HEK293 (cell line): Measurements from ENCODE around the gene TUBD1.

ENCODE experiments used
- PBX3 ChIP-seq: sonication (generic); formaldehyde crosslinking; IDR thresholded peaks from 2 replicates; pipeline ENCODE4 v1.8.1; 2022; ENCODE audit warnings: mild to moderate bottlenecking, moderate library complexity, missing genetic modification reagents
- ZNF2 ChIP-seq: fragments of 450-650 bp; formaldehyde crosslinking; IDR thresholded peaks from 2 replicates; pipeline ENCODE4 v1.5.1; 2016; ENCODE audit warnings: missing biosample characterization, missing genetic modification characterization
- ZNF324 ChIP-seq: fragments of 450-650 bp; formaldehyde crosslinking; IDR thresholded peaks from 2 replicates; pipeline ENCODE4 v1.5.1; 2016; ENCODE audit warnings: missing biosample characterization, missing genetic modification characterization
- ZNF433 ChIP-seq: fragments of 450-650 bp; formaldehyde crosslinking; IDR thresholded peaks from 2 replicates; pipeline ENCODE4 v1.5.1; 2016; ENCODE audit warnings: missing biosample characterization, missing genetic modification characterization, low read depth
- ZNF596 ChIP-seq: fragments of 450-650 bp; IDR thresholded peaks from 2 replicates; pipeline ENCODE4 v1.5.0; 2018; ENCODE audit warnings: missing biosample characterization, mild to moderate bottlenecking, missing genetic modification characterization, moderate library complexity
- TF ChIP-seq, protein P1 (sequence below): fragments of 450-650 bp; formaldehyde crosslinking; IDR thresholded peaks from 2 replicates; pipeline ENCODE4 v1.5.1; 2016; ENCODE audit warnings: missing biosample characterization, missing genetic modification characterization
- TF ChIP-seq, protein P2 (sequence below): fragments of 450-650 bp; formaldehyde crosslinking; IDR thresholded peaks from 2 replicates; pipeline ENCODE4 v1.5.1; 2016; ENCODE audit warnings: missing biosample characterization, missing genetic modification characterization
- TF ChIP-seq, protein P3 (sequence below): fragments of 450-650 bp; IDR thresholded peaks from 2 replicates; pipeline ENCODE4 v1.5.1; 2018; ENCODE audit warnings: missing biosample characterization, missing genetic modification characterization

DNA sequence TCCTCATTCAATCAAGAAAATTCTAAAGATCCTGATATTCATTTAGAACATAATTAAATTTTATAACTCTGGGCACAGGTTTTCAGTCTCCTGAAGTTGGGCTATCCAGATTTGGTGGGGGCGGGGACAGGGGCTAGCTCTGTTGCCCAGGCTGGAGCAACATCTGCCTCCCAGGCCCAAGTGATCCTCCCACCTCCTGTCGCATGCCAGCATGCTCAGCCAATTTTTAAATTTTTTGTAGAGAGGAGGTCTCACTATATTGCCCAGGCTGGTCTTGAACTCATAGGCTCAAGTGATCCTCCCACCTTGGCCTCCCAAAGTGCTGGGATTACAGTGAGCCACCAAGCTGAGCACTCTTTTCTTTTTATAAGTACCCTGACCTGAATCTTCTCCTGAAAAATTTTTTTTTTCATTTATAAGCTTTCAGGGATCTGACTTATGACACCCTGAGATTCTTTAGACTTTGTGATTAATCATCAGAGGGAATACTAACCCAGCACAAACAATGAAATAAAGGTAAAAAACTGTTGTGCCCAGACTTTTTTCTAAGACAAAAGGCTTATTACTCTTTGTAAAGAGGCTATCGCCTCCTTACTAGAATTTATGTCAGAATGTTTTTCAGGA lies 62.6 kb downstream of the TUBD1 start:
- TF ChIP-seq, protein P1, sequence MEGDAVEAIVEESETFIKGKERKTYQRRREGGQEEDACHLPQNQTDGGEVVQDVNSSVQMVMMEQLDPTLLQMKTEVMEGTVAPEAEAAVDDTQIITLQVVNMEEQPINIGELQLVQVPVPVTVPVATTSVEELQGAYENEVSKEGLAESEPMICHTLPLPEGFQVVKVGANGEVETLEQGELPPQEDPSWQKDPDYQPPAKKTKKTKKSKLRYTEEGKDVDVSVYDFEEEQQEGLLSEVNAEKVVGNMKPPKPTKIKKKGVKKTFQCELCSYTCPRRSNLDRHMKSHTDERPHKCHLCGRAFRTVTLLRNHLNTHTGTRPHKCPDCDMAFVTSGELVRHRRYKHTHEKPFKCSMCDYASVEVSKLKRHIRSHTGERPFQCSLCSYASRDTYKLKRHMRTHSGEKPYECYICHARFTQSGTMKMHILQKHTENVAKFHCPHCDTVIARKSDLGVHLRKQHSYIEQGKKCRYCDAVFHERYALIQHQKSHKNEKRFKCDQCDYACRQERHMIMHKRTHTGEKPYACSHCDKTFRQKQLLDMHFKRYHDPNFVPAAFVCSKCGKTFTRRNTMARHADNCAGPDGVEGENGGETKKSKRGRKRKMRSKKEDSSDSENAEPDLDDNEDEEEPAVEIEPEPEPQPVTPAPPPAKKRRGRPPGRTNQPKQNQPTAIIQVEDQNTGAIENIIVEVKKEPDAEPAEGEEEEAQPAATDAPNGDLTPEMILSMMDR (tag by site-specific recombination): no peak
- TF ChIP-seq ZNF596 (tag by site-specific recombination) (no peak), ZNF324 (no peak), ZNF433 (no peak), PBX3 (CRISPR knock-in tag) (no peak), ZNF2 (tag by site-specific recombination) (no peak)
- TF ChIP-seq, protein P2, sequence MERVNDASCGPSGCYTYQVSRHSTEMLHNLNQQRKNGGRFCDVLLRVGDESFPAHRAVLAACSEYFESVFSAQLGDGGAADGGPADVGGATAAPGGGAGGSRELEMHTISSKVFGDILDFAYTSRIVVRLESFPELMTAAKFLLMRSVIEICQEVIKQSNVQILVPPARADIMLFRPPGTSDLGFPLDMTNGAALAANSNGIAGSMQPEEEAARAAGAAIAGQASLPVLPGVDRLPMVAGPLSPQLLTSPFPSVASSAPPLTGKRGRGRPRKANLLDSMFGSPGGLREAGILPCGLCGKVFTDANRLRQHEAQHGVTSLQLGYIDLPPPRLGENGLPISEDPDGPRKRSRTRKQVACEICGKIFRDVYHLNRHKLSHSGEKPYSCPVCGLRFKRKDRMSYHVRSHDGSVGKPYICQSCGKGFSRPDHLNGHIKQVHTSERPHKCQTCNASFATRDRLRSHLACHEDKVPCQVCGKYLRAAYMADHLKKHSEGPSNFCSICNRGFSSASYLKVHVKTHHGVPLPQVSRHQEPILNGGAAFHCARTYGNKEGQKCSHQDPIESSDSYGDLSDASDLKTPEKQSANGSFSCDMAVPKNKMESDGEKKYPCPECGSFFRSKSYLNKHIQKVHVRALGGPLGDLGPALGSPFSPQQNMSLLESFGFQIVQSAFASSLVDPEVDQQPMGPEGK (tag by site-specific recombination): no peak
- TF ChIP-seq, protein P3, sequence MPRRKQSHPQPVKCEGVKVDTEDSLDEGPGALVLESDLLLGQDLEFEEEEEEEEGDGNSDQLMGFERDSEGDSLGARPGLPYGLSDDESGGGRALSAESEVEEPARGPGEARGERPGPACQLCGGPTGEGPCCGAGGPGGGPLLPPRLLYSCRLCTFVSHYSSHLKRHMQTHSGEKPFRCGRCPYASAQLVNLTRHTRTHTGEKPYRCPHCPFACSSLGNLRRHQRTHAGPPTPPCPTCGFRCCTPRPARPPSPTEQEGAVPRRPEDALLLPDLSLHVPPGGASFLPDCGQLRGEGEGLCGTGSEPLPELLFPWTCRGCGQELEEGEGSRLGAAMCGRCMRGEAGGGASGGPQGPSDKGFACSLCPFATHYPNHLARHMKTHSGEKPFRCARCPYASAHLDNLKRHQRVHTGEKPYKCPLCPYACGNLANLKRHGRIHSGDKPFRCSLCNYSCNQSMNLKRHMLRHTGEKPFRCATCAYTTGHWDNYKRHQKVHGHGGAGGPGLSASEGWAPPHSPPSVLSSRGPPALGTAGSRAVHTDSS: no peak
